Activated T-helper 2 cell treated with anti-CD3 and anti-CD28 coated beads, Interferon-gamma antibody, Interleukin-2, Interleukin-4, amounts not matched to agents 10 μg/mL and 5 μg/mL and 100 μg/mL, durations not matched to agents 14 hours and 24 hours and 36 hours (primary cell): ENCODE data around the gene UNC45B. TPM values are rescaled to one million over a fixed set of nuclear protein-coding genes. Genes with fewer than 3 reads are reported as not detected.

Experiments
- DNase-seq: peaks from one replicate; pipeline ENCODE4 v3.0.0; 2021; ENCODE audit warnings: low spot score
- H3K27ac Mint-ChIP-seq: one replicate; pipeline ENCODE4 v1.8.0; 2021; ENCODE audit warnings: mixed read lengths
- H3K27me3 Mint-ChIP-seq: one replicate; pipeline ENCODE4 v1.8.0; 2021; ENCODE audit warnings: low read depth, mixed read lengths
- H3K36me3 Mint-ChIP-seq: one replicate; pipeline ENCODE4 v1.8.0; 2021; ENCODE audit warnings: low read depth, mixed read lengths
- H3K4me1 Mint-ChIP-seq: one replicate; pipeline ENCODE4 v1.8.0; 2021; ENCODE audit warnings: low read depth, mixed read lengths
- H3K4me3 Mint-ChIP-seq: one replicate; pipeline ENCODE4 v1.8.0; 2021; ENCODE audit warnings: low read depth, mild to moderate bottlenecking, moderate library complexity, mixed read lengths
- H3K9me3 Mint-ChIP-seq: one replicate; pipeline ENCODE4 v1.8.0; 2021; ENCODE audit warnings: mixed read lengths
- intact Hi-C: fragments of 100-400 bp; cut with micrococcal nuclease; formaldehyde crosslinking; loops from one replicate; pipeline ENCODE4 v1.15.1; 2023
- total RNA-seq: library from RNA; stranded (reverse); gene quantifications from 2 replicates; pipeline ENCODE4 v1.2.3, GENCODE V29; 2022

UNC45B gene
- total RNA-seq, 1 donor from 2014 or later = not detected

DNA sequence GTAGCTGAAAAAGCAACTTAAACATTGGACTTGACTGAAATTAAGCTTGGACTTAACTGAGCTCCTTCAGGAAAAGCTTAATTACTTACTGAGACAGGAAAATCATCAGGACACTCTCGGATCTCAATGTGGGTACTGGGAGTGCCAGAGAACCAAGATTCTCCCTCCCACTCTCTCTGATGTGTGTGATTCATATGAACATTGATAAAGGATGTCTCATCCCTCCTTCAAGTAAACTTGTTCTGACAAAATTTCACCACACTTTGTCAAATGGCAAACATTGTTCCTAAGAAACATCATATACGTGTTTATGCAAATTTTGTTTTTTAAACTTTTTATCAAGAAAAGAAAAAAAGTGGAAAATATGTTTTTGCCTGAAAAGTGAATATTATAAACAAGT is 91.2 kb downstream of the UNC45B start:
- Mint-ChIP-seq H3K27ac (peak overlapping the region; percentile 69), H3K4me1 (peaks cover 58% of the 10 kb centered on the region), H3K4me3 (peak overlapping the region; percentile 42), H3K9me3 (peaks cover 4% of the 10 kb centered on the region), H3K27me3 (no peaks in the 10 kb centered on the region), H3K36me3 (peaks cover 28% of the 10 kb centered on the region)
- DNase-seq = no peak
- intact Hi-C loops = no loop called here

Other genes with a start within 250 kb of the UNC45B start
- gene CCT6B, start 186.4 kb upstream of the UNC45B start, total RNA-seq = 1.4 and 1.5 TPM in 2 replicates
- 23.8 and 24.9 TPM in 2 replicates for gene ZNF830, start 186.3 kb upstream of the UNC45B start, total RNA-seq
- gene LIG3, start 167.3 kb upstream of the UNC45B start, total RNA-seq = 56.3 and 65.7 TPM in 2 replicates
- 21.3 and 25.4 TPM in 2 replicates for gene RFFL, start 84.1 kb upstream of the UNC45B start, total RNA-seq
- 29.5 and 31.9 TPM in 2 replicates for gene RAD51D, start 28.0 kb upstream of the UNC45B start, total RNA-seq
- gene FNDC8, start 26.2 kb upstream of the UNC45B start, total RNA-seq = not detected in 2 replicates
- gene NLE1, start 5.5 kb upstream of the UNC45B start, total RNA-seq = 38.8 and 40.6 TPM in 2 replicates
- not detected in 2 replicates for gene SLC35G3, start 46.6 kb downstream of the UNC45B start, total RNA-seq
- gene SLFN5, start 95.3 kb downstream of the UNC45B start, total RNA-seq = 8.8 and 9.9 TPM in 2 replicates
- 112 and 114 TPM in 2 replicates for gene SLFN11, start 225.8 kb downstream of the UNC45B start, total RNA-seq